VCaP (cell line): ENCODE data around the gene TUBB3.
"Not testable (repeated sequence)": the region's sequence is repeated elsewhere in the genome, so short reads cannot be mapped to it uniquely, and the experiment has no call there.

Experiments used
- H3K27ac ChIP-seq: fragments of 450-650 bp; 2 replicates; pipeline ENCODE4 v1.5.1; 2017
- TF ChIP-seq, protein P1 (sequence below): fragments of 450-650 bp; conservative IDR thresholded peaks from 2 replicates; pipeline ENCODE4 v1.5.1; 2017; ENCODE audit warnings: mild to moderate bottlenecking, moderate library complexity

Gene TUBB3

DNA sequence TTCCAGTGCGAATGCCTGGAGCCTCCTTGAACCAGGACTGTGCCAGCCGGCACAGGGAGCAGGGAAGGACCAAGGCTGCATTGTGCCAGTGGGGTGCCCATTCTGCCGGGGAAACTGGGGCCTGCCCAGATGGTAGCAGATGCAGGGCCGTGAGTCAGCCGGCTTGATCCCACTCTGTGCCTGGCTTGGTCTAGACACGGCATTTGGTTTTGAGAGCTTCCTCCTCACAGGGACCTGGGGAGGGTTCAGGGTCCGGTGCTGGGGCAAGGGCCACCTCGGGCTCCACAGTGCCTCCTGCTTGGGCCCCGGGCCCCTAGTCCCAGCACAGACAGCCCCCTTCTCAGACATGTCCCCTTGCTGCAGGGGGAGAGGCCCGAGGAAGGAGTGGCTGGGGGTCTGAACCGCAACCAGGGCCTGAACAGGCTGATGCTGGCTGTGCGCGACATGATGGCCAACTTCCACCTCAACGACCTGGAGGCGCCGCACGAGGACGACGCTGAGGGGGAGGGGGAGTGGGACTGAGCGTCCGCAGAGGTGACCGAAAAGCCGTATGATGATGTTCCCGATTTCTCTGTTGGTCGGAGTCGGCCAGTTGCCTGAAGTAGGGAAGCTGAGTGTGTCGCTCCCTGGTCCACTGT lies 12.3 kb upstream of the TUBB3 start:
- H3K27ac ChIP-seq, result no peak overlapping the region
- TF ChIP-seq, protein P1, sequence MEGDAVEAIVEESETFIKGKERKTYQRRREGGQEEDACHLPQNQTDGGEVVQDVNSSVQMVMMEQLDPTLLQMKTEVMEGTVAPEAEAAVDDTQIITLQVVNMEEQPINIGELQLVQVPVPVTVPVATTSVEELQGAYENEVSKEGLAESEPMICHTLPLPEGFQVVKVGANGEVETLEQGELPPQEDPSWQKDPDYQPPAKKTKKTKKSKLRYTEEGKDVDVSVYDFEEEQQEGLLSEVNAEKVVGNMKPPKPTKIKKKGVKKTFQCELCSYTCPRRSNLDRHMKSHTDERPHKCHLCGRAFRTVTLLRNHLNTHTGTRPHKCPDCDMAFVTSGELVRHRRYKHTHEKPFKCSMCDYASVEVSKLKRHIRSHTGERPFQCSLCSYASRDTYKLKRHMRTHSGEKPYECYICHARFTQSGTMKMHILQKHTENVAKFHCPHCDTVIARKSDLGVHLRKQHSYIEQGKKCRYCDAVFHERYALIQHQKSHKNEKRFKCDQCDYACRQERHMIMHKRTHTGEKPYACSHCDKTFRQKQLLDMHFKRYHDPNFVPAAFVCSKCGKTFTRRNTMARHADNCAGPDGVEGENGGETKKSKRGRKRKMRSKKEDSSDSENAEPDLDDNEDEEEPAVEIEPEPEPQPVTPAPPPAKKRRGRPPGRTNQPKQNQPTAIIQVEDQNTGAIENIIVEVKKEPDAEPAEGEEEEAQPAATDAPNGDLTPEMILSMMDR, result no peak

DNA sequence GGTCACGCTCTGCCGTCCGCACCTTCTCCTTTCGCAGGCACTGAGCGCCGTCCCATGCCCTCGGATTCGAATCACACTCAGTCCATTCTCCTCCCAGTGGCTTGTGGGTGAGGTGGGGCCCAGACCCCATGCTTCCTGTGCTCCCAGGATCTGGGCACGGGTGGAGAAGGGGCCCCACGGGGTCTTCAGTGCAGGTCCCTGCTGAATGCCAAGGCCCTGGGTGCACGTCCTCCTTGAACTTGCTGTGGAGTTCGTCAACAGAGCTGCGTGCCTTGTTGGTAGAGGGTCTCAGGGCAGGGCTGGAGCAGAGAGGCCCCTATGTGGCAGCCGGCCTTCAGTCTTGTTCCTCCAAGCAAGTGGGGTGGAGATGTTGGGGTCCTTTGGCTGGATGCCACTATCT lies 11.8 kb upstream of the TUBB3 start:
- H3K27ac ChIP-seq, result no peak overlapping the region
- TF ChIP-seq, protein P1, result no peak

DNA sequence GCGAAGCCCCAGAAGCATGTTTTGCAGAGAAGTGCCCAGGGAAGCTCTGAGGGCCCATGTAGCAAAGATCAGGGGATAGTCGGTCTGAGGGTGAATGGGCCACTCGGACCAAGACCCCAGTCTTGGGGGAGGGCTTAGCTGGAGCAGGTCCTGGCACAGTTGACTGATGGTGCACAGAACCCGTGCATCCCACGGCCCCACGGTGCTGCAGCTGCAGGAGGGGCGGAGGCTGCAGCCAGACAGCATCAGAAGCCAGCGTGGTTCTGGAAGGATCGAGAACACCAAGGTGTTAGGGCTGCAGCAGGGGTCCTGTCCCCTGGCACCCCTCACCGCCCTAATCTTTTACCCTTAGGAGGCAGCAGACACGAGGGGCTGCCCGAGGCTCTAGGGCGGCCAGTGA lies 11.0 kb upstream of the TUBB3 start:
- no peak overlapping the region for H3K27ac ChIP-seq
- TF ChIP-seq, protein P1, result no peak

DNA sequence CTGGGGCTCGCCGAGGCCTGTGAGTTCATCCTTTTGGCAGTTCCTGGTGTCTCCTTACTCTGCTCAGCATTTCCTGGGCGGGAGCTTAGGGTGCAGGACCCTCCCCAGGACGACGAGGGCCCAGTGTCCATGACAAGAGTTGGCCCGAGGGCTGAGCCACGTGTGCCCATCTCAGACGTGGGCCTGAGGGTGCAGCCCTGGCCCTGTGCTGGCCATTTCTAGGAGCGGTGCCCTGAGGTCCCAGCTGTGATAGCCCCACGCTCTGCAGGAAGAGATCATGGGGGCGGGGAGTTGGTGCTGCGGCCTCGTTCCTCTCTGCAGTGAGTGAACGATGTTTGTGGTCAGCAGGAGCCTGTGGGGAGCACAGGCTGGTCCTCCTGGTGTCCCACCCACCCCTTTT lies 10.5 kb upstream of the TUBB3 start:
- no peak overlapping the region for H3K27ac ChIP-seq
- TF ChIP-seq, protein P1, result no peak

DNA sequence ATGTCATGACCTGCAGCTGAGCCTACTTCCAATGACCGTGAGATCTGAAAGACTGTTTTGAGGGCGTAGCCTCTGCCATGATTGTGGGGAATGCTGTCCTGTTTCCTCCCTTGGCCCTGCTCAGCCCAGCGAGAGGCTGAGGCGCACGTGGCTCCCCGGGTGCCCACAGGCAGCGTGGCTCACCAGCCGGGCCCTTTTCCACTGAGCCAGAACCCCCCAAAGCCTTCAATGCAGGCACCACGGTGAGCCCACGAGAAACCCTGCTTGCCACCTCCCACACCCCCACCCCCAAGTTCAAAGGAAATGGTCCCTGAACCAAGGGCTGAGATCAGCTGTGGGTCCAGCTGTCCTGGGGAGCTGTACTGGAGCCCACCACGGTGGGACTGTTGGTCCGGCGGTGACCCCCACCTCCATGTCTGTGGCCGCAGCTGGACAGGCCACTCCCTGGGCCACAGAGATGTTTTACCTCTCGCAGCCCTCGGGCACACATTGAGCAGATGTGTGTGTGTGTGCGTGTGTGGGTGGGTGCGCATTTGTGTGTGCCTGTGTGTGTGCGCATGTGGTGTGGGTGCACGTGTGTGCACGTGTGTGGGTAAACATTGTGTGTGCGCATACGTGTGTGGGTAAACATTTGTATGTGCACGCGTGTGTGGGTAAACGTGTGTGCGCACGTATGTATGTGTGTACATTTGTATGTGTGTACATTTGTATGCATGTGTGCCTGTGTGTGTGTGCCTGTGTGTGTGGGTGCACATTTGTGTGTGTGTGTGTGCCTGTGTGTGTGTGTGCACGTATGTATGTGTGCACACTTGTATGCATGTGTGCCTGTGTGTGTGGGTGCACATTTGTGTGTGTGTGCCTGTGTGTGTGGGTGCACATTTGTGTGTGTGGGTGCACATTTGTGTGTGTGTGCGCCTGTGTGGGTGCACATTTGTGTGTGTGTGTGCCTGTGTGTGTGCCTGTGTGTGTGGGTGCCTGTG lies 9.4 kb upstream of the TUBB3 start:
- TF ChIP-seq, protein P1, result no peak
- no peak overlapping the region for H3K27ac ChIP-seq

DNA sequence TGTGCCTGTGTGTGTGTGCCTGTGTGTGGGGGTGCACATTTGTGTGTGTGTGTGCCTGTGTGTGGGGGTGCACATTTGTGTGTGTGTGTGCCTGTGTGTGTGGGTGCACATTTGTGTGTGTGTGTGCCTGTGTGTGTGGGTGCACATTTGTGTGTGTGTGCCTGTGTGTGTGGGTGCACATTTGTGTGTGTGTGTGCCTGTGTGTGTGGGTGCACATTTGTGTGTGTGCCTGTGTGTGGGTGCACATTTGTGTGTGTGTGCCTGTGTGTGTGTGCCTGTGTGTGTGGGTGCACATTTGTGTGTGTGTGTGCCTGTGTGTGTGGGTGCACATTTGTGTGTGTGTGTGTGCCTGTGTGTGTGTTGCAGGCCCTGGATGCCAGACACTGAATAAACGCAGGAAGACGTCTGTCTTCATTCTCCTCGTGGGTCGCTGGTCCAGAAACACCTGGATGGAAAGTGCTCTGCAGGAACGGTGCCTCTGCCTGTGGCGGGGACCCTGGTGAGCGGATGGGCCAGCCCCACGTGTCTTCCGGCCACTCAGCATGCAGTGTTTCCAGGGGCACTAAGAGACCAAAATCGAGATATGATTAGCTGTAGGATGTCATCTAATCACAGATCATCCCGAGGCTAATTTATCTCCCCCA lies 8.4 kb upstream of the TUBB3 start:
- not testable (repeated sequence) for H3K27ac ChIP-seq

DNA sequence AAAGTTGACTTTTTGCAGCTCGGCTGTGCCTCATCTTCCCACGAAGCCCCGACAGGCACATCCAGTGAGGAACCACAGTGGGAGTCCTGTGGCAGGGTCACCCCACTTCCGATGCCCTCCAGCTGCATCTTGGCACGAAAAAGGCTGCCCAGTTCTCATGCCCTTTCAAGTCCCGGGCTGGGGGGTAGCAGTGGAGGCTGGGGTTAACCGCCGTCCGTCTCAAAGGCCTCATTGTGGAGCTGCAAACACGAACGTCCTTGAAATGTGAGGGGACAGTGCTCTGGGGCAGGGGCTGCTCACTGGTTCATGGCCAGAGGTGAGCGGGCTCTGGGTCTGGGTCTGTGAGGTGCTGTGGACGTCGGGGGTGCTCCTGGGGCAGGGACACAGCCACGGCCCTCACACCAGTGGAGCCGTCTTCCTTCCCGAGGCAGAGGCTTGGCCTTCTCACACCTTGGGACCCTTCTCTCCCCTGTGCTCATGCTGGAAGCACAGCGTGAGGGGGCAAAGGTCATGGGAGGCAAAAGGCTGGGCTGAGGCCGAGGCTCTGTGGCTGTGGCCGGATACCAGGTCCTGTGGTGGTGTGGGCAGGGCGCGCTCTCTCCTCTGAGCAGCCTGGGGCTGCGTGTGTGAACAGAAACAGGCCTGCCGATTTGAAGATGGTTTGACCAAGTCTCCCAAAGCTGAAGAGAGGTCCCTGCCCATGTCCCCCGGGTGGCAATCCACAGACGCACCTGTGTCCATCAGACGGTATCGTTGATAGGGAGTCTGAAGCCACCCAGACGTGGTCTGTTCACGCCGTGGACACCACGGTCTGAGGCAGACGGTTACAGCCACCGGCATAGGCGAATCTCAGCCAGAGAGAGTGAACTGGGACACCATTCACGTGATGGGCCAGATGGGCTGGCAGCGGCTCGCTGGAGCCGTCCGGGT lies 7.6 kb upstream of the TUBB3 start:
- no peak overlapping the region for H3K27ac ChIP-seq
- TF ChIP-seq, protein P1, result no peak
